NCI-H2029 treated with DMSO at 0.1 percent for 48 hours (cell line): ENCODE results near the gene RSAD2.

Source experiments
- DNase-seq: peaks from one replicate; lab custom pipeline; 2025; lab: John Stamatoyannopoulos, UW

Gene RSAD2

GRCh38 chr2:6905668-6906067, 28.1 kb downstream of the RSAD2 start:
- DNase-seq: no peak

DNA sequence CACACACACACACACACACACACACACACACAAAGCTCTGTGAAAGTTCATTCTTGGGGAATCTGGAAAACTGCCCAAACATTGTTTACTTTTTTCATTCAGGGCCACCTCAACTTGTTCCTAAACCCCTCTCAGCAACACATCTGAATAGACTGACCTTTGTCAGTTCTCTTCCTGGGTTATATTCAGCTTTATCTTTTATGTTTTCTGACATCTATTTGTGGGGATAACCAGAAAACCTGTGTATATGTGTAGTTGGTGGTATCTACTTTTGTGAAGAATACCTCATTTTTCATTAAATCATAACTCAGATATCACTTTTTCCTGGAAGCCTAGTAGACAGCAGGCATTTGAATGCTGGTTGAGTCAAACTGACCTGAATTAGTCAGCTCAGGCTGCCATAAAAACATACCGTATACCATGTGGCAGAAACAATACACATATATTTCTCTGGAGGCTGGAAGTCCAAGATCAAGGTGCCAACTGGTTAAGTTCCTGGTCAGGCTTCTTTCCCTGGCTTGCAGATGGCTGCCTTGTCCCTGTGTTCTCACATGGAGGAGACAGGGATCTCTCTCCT, 28.7 kb downstream of the RSAD2 start:
- DNase-seq: no peak

DNA sequence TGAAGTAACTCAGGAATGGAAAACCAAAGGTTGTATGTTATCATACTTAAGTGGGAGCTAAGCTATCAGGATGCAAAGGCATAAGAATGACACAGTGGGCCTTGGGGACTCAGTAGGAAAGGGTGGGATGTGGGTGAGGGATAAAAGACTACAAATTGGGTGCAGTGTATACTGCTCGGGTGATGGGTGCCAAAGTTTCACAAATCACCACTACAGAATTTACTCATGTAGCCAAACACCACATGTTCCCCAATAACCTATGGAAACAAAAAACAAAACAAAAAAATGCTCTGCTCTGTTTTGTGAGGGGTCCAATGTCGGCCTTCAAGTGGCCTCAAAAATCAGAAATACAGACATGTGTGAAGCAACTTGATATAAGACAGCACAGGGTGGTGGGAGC, 30.7 kb downstream of the RSAD2 start:
- DNase-seq: no peak

DNA sequence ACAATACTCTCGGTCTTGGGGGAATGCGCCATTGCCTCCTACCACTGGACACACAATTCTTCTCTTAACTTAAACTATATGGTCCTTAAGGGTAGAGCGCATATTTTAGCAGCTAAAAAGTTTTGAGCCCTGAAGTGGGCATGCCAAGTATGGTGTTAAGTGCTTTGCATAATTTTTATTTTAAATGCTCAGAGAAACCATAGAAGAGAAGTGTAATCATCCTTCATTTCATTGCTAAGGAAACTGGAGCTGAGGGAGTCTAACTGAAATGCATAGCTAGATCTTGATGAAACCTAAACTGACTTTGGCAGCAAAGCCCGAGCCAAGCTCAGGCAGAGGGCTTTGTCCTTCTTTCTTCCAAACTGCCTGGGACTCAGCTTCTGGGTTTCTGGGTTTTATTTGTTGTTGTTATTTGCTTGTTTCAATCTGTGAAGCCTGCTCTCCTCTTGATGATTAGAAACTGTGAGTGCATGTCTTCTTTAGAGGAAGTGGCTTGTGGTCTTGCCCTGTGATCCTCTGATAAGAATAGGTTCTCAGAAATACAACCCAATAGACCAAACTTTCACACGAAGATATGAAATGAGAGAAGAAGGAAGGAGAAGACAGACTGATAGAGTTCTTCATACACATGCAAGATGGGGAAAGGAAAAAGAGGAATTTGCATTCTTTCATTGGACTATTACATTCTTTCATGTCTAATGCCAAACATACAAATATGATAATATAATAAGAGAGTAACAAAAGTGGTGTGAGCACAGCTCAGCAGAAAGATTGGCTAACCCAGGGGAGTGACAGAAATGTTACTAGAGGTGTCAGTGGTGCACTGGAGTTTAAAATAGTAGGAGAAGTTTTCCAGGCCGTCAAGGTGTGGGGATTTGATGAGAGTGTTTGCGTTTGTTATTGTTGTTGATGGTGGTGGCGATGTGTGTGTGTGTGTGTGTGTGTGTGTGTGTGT, 32.1 kb downstream of the RSAD2 start:
- DNase-seq: no peak

- DNase-seq: no peak
Measured at GRCh38 chr2:6911721-6912120, 34.1 kb downstream of the RSAD2 start.

GRCh38 chr2:6913415-6914157, 36.0 kb downstream of the RSAD2 start:
- DNase-seq: no peak

GRCh38 chr2:6914828-6915227, 37.3 kb downstream of the RSAD2 start:
- DNase-seq: no peak

DNA sequence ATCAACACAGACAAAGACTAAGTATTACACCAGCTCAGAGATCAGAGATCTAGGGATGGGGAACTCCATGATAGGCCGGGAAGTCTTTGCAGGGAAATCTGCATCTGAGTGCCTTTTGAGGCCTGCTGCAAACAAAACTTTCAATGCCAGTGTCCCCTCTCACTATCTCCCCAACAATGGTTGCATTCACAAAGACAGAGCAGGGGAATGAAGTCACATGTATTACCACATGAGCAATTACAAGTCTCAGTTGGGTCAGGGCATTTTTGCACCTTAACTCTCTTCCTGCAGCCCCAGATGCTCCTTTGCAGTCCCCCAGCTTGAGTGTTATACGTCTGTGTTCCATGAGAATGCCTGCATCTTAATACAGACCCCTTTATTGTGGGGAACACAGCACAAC, 37.8 kb downstream of the RSAD2 start:
- no peak for DNase-seq

DNA sequence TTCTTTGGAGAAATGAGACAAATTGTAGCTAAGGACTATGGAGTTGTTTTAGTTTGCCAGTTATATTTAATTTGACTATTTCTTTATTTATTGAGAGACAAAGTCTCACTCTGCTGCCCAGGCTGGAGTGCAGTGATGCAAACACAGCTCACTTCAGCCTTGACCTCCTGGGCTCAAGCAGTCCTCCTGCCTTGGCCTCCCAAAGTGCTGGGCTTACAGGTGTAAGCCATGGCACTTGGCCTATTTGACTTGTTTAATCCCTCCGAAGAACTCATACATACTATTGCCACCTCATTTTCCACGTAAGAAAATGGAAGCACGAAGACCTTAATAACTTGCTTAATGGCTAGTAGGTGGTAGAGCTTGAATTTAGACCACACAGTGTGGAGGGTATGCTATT, 38.6 kb downstream of the RSAD2 start:
- no peak for DNase-seq

DNA sequence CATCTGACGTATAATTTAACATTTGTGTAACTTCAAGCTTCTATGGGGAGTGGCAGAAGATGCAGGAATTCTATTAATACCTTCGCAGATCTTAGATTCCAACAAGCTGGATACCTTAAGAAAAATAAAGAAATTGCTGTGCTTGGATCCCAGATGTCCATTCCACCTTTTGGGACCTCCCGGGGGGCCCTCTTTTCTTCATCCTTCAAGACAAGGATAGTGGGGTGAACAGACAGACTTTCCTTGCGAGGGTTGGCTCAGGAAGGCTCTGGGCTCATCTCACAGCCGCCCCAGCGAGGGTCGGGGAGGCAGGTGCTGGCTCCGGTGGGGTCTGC, 39.1 kb downstream of the RSAD2 start:
- no peak for DNase-seq

- no peak for DNase-seq
Measured at GRCh38 chr2:6917071-6917760, 39.6 kb downstream of the RSAD2 start, which contains the start of gene RNF144A. RNF144A (plus strand) TSS chr2:6917412; CDS start chr2:6996927, 79,515 bp downstream.

- no peak for DNase-seq
Measured at GRCh38 chr2:6917761-6918421, 40.3 kb downstream of the RSAD2 start.

DNA sequence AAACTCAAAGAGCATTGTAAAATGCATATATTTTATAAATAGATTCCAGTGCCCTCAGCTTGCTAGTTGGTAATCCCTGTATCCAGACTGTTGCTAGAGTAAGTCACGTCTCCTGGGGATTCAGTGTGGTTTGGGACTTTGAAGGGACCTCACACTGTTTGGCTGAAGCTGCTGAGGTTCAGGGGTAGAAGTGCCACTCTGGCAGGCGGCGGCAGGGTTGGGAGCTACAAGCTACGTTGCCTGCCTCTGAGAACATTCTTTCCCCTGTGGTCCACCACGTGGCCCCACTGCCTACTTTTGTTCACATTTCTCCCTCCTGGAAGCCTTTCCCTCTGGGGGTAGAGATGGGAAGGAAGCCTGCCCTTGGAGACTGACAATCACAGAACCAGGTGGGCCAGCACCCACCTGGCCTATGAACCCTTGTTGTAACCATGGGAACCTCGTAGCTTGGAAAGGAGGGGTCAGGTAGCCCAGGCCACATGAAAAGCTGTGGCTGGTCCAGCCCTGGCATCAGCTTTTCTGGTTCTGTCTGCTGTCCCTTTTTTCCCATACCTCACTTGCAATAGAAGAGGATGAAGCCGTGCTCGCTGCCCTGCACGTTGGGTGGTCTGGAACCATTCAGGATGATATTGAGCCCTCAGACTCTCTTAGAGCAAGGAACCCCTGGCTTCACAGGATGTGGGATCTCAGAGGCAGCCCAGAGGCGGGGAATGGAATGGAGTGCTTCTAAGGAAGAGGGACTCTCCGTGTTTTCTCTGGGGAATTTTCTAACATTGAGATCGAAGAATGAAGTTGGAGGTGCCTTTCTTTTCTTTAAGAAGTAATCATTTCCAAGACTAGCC, 42.5 kb downstream of the RSAD2 start:
- no peak for DNase-seq

- no peak for DNase-seq
Measured at GRCh38 chr2:6920743-6921064, 43.1 kb downstream of the RSAD2 start.

GRCh38 chr2:6921321-6921922, 43.8 kb downstream of the RSAD2 start:
- DNase-seq: no peak

DNA sequence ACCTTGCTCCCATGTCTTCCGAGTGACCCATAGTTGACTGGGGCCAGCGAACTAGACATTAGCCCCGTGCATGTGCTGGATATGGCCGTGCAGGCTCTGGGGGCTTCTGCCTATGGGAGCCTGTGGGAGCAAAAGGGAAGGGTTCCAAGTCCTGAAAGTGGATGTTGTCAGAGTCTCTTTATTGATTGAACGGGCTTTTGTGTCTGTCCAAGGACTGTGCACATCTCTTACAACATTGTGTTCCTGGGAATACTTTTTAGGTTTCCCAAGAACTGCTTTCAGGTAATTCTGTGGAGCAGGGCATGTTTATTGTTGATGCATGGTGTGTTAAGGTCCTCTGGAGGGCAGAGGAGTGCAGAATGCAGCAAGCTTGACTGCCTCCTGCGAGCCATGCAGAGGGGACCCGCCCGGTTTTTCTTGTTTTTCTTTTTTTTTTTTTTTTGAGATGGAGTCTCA, 44.7 kb downstream of the RSAD2 start:
- no peak for DNase-seq

DNA sequence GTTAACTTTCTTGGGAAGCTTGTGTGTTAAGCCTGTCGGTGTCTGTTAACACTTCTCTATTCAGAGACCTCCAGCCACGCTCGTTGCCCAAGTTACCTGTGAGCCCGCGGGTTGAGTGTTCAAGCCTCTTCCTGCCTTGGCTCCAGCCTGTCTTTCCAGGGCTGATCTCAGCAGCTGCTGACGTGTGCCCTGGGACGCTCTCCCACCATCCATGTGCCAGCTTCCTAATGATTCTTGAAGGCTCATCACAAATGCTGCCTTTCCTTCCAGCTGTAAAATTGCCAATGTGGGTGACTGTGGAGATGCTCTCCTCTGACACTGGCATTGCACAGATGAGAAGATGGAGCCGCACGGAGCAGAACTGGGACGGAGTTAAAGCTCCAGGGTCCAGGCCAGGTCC, 45.7 kb downstream of the RSAD2 start:
- DNase-seq: no peak

- no peak for DNase-seq
Measured at GRCh38 chr2:6924101-6924923, 46.7 kb downstream of the RSAD2 start.

DNA sequence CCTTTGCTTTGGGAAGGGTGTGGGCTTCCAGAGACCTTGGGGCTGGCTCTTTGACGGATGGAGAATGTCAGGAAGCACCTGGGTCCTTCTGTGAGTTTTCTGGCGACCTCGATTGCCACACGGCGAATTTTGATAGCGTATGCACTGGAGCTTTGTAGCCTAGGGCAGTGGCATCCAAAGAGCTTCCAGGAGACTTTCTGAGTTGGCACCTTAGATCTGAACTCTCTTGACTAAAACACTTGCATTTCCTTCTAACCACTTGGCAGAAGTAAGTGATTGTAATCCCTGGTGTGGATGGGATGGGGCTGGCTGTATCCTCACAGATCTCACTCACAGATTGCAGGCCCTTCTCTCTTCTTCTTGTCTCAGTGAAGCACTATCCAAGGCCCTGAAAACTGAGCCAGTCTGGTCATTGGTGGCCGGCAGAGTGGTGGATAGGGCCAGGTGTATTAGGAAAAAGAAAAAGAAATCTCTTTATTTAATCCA, 47.4 kb downstream of the RSAD2 start:
- no peak for DNase-seq
